HepG2 (cell line): ENCODE results near the gene DIAPH3. TPM values are rescaled to one million over a fixed set of nuclear protein-coding genes. Genes with fewer than 3 reads are reported as not detected.

Experiments used
- AHDC1 ChIP-seq: sonication (generic); formaldehyde crosslinking; IDR thresholded peaks from 2 replicates; pipeline ENCODE4 v1.5.1; 2020; ENCODE audit warnings: mild to moderate bottlenecking, missing genetic modification reagents, borderline replicate concordance
- ARID5B ChIP-seq: IDR thresholded peaks from 2 replicates; pipeline ENCODE4 v1.4.0; 2020; ENCODE audit warnings: mild to moderate bottlenecking, missing genetic modification reagents
- DPF2 ChIP-seq: sonication (generic); formaldehyde crosslinking; IDR thresholded peaks from 2 replicates; pipeline ENCODE4 v1.4.0; 2020; ENCODE audit warnings: mild to moderate bottlenecking, low read depth, missing genetic modification reagents, borderline replicate concordance
- HNF1A ChIP-seq, 2 experiments: sonication (generic) in 1 of 2; formaldehyde crosslinking in 1 of 2; IDR thresholded peaks; 2 replicates each; pipeline versions ENCODE4 v1.4.0 to v1.6.1; 2016 to 2020; ENCODE audit warnings: borderline replicate concordance in 1 of 2, low read depth in 1 of 2, mild to moderate bottlenecking in 1 of 2, missing genetic modification reagents in 1 of 2
- HOMEZ ChIP-seq: IDR thresholded peaks from 2 replicates; pipeline ENCODE4 v1.6.1; 2016; ENCODE audit warnings: low read depth
- NFIC ChIP-seq: IDR thresholded peaks from 2 replicates; pipeline ENCODE4 v1.6.1; 2012; ENCODE audit warnings: mild to moderate bottlenecking, low read length, inconsistent platforms
- PPARG ChIP-seq: conservative IDR thresholded peaks from 2 replicates; pipeline ENCODE4 v1.6.1; 2016; ENCODE audit warnings: missing biosample characterization, missing genetic modification reagents
- THAP7 ChIP-seq: sonication (generic); formaldehyde crosslinking; IDR thresholded peaks from 2 replicates; pipeline ENCODE4 v1.8.1; 2023; ENCODE audit warnings: mild to moderate bottlenecking, missing genetic modification reagents
- ZNF780A ChIP-seq: sonication (generic); formaldehyde crosslinking; IDR thresholded peaks from 2 replicates; pipeline ENCODE4 v1.8.0; 2022; ENCODE audit warnings: mild to moderate bottlenecking, missing genetic modification reagents, moderate library complexity
- ZNF83 ChIP-seq: sonication (generic); formaldehyde crosslinking; IDR thresholded peaks from 2 replicates; pipeline ENCODE4 v1.4.0; 2020; ENCODE audit warnings: missing genetic modification reagents, mild to moderate bottlenecking, borderline replicate concordance
- ZSCAN21 ChIP-seq: sonication (generic); formaldehyde crosslinking; IDR thresholded peaks from 2 replicates; pipeline ENCODE4 v1.8.0; 2022; ENCODE audit warnings: mild to moderate bottlenecking, missing genetic modification reagents, moderate library complexity, borderline replicate concordance
- polyA plus RNA-seq, 8 experiments: library from polyadenylated mRNA; depleted of rRNA in 3 of 8; stranded (reverse) in 7 of 8; unstranded in 1 of 8; fragments of >200 nt; fragmentation: Illumina TruSeq in 4 of 8; extraction: Trizol in 4 of 8; gene quantifications; 2 replicates each; pipeline versions ENCODE4 v1.2.1 to v1.2.3, GENCODE V29; 2011 to 2016; ENCODE audit warnings: low read depth in 4 of 8, missing spikeins in 1 of 8, mixed read lengths in 1 of 8; ENCODE audit not compliant: insufficient read depth in 1 of 8
- total RNA-seq, 5 experiments: library from RNA; depleted of rRNA; stranded (reverse); fragments of >200 nt; fragmentation: Illumina TruSeq; extraction: Trizol; gene quantifications; 2 replicates each; pipeline ENCODE4 v1.2.3, GENCODE V29; 2016; ENCODE audit warnings: low read depth in 1 of 5

The DIAPH3 gene
- total and polyA plus RNA-seq, 2 of the 13 experiments (the other 11 are each of a cell fraction or from before 2014, with no cell fraction given): 4.0 to 9.3 TPM

- TF ChIP-seq HNF1A (IDR thresholded peaks at IDR 0.05; ENCODE audit: low read depth): peak; percentile 56; the same call in 1 of the 2 replicates
- no peak for TF ChIP-seq HNF1A (CRISPR knock-in tag; IDR thresholded peaks at IDR 0.05; ENCODE audit: borderline replicate concordance)
- TF ChIP-seq ZNF780A (CRISPR knock-in tag): no peak
- peak; percentile 54; the same call in 1 of the 2 replicates for TF ChIP-seq NFIC
- TF ChIP-seq ZNF83 (CRISPR knock-in tag): no peak
- TF ChIP-seq THAP7 (CRISPR knock-in tag): no peak
- TF ChIP-seq ARID5B: peak; percentile 82
- peak; percentile 69; the same call in 1 of the 2 replicates for TF ChIP-seq AHDC1 (CRISPR knock-in tag)
- peak; percentile 58 for TF ChIP-seq PPARG
- no peak for TF ChIP-seq ZSCAN21 (CRISPR knock-in tag)
- TF ChIP-seq DPF2 (CRISPR knock-in tag): 0 out of 2 replicates have a peak, but pooled peaks have one; percentile 25
- peak; percentile 56; the same call in 1 of the 2 replicates for TF ChIP-seq HOMEZ
Measured at GRCh38 chr13:59691501-59692066, 472.1 kb downstream of the DIAPH3 start (continued).
